ENCODE results near the gene SLC45A1.

The SLC45A1 gene

DNA sequence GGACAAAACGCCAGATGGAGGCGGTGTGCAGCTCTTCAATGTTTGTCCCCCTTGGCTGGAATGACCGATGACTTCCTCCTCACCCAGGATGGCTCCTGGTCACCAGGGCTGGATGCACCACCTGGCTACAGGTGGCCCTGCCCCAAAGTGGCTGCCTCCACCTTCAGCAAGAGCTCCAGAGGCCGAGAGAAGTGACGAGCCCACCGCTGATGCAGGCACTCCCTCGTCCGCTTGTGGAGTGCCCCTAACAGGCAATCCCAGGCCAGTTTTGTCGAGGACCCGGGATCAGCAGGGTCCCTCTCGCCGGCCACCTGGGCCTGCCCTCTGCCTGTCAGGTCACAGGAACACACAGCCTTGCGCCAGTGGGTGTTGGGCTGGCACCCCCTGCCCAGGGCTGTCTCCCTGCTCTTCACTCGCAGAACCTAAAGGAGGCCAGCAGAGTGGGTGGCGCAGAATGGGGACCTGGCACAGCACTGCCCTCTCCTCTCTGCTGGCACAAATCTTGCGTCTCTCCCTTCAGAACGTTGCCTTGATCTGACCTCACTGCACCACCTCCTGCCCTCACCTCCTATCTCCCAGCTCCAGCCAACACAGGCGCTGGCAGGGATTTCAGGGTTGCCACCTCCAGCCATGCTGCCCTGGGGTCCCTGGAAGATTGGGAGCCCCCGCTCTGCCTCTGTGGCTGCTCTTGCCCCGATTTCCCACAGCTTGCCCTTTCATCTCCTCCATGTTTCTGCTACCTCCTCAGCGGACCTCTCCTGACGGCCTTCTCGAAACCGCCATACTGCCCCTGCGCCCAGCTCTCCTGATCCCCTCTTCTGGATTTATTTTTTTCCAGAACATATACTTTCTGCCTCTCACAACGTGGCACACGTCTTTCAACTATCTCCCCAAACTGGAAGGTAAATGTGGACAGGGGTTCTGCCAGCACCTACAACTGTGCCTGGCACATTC lies 38.6 kb downstream of the SLC45A1 start:
- FAIRE-seq = no peak

DNA sequence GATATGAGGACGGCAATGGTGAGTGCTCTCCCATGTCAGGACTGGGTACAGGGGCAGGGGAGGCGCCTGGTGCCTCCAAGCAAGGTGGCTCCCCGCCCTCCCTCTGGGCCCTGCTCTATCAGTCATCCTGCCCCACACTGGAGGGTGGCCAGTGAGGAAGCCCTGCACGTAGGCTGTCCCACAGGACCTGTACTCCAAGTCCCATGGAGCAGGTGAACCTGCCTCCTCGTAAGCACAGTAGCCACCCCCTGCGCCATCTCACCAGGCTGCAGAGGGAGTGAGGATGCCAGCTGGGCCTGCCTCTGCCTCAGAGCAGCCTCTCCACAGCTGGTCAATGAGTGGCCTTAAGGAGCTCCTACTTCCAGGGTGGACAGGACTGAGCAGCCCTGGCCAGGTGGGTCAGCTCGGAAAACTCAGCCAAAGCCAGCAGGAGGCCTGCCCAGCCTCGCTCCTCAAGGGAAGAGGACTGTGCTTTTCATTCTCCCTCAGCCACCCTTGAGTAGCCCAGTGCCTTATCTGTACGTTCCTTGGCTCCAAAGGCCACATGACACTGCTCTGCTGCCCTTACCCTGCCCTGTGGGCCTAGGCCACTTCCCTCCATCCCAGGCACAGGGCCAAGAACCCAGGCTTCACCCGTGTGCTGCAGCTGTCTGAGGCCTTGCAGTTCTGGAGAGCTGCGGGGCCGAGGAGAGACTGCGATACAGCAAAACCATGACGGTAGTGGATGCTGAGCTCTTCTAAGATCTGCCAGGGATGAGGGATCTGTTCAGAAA lies 39.6 kb downstream of the SLC45A1 start:
- no peak for FAIRE-seq

DNA sequence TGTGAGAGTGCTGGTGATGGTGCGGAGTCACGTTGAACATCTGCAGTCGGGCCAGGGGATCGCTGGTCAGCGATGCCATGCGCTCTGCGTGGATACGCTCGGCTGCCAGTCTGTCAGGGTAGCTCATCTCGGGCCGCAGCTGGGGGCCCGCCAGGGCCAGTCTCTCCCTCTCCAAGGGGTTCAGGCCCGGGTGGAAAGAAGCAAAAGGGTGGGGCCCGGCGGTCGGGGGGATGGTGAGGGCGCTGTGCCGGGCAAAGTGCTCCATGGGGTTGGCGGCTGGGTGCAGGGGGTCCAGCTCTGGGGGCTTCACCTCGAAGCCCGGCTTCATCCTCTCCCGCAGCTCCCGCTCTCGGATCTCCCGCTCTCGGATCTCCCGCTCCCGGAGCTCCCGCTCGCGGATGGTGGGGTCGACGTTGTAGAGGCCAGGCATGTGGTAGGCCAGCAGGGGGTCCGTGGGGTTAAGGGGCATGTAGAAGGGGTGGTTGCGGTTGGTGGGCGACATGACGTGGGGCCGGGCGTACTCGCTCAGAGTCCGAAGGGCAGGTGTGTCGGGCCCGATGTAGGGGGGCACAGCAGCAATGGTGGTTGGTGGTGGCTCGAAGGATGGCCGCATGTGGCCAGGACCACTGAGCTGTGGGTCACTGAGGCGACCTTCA lies 40.5 kb downstream of the SLC45A1 start:
- FAIRE-seq = no peak

DNA sequence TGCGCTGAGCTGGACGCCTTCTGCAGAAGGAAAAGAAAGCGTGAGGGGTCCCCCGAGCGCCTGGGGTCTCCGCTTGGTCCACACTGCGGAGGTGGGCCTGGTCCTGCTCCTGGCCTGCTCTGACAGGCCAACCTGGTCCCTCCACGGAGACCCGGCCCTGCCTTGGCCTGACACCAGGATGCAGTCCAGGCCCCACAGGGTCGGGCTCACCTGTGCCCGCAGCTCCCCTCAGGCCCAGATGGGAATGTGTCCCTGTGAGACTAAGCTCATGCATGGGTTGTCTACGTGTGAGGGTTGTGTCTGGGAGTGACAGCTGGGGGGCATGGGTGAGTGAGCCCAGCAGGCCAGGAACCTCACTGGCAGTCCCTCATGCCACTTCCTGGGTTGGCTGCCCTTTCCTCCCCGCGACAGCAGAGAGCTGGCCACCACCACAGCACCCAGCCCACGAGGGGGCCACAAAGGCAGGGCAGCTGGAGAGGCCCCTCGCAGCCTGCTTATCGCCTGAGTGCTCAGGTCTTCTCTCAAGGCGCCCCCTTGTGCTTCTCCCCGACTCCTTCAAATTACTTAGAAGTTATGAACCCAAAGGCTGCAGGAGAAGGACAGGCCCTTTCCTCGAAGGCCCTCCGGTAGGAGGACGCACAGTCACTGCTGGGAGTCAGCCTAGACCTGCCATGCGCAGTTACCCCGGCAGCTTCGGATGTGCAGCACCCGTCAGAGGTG lies 41.1 kb downstream of the SLC45A1 start:
- FAIRE-seq = no peak

DNA sequence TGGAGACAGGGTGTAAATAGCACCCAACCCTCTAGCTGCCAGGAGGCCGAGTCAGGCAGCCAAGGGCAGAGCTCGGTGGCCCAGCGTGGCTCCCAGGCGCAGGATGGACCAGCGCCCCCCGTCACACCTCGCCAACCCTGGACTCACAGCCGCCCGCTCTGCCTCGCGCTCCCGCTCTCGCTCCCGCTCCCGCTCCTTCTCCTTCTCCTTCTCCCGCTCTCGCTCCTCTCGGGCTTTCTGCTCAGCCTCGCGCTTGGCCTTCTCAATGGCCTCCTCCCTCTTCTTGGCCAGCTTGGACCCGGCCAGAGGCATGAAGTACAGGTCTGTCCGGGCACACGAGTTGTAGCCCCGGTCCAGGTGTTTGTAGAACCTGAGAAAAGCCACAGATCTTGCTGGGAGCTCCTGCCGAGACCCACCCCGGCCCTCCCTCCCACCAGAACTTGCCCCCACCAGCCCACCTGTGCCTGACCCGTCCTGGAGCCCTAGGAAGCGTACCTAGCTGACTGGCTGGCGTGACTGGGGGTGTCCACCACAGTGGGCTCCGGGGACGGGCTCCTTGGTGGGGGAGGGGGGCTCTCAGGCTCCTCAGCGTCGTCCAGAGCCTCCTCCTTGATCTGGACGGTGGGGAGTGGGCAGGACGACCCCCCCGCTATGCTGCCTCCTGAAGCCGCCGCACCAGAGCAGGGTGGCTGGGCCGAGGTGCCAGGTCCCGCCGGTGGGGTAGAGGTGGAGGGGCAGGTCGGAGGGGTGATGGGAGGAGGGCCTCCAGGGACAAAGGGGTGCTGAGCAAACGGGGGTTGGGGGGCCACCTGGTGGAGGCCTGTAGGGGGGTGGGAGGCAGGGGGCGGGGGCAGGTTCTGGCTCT lies 41.9 kb downstream of the SLC45A1 start:
- FAIRE-seq = no peak

DNA sequence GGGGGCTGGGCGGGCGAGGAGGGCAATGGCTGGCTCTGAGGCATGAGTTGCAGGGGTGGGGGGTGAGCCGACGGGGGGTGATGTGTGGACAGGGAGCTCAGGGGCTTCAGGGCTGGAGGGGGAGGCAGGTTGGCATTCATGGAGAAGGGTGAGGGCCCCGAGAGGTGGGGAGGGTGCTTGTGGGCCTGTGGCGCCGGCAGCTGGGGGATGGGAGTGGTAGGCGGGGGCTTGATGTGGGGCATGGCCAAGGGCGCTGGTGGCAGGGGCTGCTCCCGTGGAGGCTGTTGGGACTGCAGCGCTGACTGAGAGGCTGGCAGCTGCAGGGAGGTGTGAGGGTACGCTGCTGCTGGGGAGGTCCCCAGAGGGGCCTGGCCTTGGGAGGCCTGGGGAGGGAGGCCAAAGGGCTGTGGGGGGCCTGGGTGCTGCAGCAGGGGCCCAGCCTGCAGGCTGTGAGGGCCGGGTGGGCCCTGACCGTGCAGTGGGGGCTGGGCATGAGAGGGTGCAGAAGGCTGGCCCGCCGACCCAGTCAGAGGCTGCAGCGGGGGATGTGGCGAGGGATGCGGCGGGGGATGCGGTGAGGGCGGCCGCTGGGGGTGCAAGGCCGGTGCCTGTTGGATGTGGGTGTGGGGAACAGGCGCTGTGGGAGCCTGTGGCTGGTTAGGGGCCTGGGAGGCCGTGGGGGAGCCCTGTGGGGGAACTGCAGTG lies 42.7 kb downstream of the SLC45A1 start:
- FAIRE-seq = no peak

DNA sequence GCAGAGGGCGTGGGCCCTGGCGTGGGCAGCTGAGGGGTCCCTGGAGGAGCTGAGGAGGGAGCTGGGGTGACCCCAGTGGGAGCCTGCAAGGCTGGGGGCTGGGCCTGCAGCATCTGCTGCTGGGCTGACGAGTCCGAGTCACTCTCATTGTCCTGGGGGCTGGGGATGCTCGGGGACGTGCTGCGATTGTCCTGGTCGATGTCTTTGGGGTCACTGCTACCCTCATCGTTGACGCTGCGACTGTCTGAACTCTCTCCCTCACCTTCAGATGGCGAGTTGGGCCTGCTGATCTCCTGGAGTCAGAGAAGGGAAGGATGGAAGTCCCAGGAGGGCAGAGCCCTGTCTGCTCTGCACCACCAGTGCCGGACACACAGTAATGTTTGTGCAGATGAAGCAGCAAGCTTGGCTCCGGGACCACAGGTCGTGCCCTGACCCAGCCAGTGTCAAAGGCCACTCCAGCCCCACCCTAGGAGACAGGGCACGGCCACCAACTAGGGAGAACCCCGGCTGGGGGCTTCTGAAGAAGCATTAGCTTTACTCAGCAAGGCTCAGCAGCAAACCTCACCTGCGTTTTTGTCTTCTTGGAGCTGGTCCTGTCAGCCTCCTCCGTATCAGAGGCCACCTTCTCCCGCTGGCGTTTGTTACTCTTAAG lies 43.4 kb downstream of the SLC45A1 start:
- FAIRE-seq = no peak

DNA sequence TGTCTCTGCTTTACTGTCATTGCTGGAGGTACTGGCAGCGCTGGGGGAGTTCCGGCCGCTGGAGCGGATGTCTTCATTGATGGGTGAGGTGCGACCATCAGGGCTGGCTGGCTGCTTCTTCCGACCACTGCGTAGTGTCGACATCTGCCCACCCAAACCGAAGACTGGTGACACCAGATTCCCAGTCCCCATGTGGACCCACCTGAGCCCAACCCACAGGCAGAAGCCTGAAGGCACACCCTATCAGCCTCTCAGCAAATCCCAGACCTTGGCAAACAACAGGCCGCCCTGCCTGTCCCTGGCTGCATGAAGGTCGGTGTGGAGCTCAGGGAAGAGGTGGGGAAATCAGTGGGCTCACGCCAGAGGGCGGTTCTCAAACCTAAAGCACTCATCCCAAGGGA lies 44.8 kb downstream of the SLC45A1 start:
- no peak for FAIRE-seq

DNA sequence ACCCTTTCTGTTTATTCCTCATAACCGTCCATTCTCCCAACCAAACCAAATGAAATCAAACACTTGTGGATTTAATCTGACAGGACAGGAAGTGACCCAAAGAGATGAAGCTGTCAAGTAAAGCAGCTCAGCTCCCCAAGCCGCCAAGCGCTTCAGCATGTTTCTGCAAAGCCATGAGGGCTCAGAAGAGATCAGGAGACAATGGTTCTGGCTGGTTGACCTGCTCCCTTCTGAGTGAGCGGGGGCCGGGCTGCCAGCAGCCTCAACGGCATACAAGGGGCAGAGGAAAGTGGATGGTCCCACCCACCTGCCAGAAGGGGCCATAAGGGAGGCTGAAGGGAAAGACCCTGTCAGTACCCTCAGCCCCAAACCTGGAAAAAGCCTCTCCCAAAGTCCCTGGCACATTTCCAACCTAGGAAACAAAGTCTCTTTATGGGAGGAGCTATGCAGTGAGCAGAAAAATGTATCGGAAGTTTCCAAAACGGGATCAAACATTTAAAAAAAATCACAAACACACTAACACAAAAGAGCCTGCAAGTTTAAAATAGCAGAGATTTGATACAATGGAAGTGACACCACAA lies 45.4 kb downstream of the SLC45A1 start:
- FAIRE-seq = no peak

DNA sequence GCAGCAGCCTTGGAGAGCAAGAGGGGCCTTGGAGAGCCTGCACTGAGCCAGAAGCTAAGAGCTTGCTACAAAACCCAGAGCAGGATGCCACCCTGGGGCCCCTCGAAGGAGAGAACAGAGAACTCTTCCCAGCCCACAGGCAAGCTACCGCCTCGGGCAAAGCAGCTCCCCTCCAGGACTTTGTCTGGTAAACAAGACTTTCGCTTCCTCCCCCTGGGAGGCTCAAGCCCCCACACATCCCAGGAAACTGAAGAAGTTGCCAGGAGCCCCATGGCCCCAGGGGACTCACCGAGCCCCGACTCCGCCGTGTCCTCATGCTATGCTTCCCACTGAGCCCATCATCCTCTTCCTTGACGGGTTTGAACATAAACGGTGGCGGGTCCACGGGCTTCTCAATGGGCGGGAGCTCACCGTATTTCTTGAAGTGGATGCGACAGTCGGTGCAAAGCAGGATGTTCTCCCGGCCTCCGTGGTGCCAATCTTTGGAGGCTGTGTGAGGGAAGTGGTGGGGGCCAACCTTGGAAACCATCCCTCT lies 45.9 kb downstream of the SLC45A1 start:
- no peak for FAIRE-seq

DNA sequence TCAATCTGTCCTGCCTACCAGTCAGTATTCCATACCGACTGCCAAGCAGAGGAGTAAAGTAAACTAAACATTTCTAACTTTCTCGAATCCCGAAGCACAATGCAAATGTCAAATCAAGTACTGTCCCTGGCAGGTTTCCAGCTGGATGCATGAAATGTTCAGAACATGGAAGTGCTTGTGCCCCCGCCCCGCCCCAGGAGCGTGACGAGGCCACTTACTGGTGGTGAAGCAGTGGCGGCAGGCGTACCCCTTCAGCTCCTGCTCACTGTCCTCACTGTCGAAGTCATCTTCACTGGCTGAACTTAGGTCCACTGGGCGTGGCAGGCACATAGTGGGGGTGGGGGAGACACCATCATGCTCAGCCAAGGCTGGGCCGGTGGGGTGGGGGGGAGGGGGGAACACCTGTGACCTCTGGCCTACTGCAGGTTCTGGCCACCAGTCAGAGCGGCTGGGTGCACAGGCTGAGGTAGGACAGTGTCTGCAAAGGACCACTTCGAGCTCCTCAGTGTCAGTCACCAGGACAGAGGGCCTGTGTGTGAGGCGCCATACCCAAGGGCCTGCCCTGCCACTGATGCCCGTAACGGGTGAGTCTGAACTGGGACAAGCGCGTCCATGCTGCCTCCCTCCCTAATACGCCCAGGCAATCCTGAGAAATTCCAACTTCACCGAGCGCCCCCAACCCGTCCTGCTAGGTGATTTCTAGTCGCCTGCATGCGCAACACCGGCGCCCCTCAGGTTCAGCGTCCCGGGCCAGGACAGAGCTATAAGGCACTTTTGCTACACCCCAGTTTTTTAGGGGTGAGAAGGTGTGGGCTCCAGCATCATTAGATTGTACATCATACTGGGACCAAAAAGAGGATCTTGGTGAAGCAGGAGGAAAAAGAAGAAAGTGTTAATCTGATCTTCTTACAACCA lies 46.9 kb downstream of the SLC45A1 start:
- no peak for FAIRE-seq

DNA sequence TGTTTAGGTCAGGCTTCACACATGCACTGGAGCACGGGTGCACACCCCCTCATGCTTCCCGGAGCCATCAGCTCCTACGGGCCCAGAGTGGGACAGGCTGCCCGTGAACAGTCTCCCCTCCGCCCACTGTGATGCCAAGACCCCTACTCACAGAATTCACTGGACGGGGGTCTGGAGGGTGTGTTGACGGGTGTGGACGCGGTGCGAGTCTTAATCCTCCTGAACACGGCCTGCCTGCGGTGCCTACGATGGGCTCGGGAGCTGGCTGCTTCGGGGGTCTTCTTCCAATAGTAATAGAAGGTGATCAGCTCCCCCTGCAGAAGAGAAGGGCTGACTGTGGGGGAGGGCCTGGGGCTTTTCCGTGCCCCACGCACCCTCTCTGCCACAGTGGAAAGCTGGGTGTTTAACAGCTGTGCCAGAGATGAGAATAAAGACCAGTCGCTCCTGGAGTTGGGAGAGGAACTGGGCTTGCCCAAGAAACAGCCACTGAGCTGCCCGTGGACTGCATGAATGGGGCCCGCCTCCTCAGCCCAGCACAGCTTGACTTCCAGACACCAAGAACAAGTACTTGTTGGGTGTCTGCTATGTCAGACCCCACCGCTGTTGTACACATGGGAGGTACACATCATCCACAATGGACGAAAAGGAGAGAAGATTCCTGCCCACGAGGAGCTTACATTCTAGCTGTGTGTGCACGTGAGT lies 47.9 kb downstream of the SLC45A1 start:
- FAIRE-seq = no peak

DNA sequence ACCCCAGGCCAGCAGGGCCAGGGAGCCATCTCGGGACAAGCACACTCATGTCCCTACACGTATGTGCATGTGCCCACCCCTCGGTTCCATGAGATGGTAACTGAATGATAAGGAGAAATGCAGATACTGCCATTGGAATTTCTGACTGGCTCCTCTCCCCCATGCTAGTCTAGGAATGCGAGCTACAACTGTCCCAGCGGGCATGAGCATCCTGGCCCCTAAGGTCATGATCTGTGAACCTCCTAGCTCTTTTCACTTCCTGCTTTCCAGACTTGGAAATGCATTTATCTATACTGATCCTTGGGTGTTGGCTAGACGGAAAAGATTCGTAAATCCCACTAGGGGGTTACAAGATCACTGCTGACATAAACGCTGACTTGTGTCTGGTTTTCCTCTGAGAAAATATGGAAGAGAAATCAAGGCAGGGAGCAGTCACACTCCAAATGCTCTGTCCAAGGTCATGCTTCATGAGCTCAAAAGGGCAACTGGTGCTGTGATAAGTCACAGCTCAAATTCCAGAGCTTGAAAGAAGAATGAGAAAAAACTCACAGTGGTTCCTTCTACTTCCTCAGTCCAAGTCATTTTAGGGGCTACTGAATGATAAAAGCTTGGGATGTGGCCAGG lies 49.8 kb downstream of the SLC45A1 start:
- FAIRE-seq = no peak

DNA sequence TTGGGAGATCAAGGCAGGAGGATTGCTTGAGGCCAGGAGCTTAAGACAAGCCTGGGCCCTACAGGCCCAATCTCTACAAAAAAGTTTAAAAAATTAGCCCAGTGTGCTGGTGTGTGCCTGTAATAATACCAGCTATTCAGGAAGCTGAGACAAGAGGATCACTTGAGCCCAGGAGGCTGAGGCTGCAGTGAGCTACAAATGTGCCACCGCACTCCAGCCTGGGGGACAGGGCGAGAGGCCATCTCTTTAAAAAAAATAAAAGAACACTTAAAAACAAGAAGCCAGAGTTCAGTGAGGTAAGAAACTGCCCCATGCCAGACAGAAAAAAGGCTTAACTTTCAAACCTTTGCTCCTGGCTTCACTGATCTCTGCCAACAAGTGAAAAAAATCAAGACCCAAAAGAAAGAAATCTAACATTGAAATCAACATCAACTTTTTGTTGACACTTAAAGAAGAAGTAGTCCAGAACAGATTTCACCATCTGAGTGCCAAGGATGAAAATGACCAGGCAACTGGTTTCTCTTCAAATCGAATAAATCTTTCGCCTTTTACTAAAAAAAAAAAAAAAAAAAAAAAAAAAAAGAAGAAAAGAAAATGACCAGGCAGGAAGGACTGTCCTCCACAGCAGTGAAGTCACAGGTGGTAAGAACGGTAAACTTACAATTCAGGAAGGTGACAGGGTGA lies 51.2 kb downstream of the SLC45A1 start:
- FAIRE-seq = no peak

DNA sequence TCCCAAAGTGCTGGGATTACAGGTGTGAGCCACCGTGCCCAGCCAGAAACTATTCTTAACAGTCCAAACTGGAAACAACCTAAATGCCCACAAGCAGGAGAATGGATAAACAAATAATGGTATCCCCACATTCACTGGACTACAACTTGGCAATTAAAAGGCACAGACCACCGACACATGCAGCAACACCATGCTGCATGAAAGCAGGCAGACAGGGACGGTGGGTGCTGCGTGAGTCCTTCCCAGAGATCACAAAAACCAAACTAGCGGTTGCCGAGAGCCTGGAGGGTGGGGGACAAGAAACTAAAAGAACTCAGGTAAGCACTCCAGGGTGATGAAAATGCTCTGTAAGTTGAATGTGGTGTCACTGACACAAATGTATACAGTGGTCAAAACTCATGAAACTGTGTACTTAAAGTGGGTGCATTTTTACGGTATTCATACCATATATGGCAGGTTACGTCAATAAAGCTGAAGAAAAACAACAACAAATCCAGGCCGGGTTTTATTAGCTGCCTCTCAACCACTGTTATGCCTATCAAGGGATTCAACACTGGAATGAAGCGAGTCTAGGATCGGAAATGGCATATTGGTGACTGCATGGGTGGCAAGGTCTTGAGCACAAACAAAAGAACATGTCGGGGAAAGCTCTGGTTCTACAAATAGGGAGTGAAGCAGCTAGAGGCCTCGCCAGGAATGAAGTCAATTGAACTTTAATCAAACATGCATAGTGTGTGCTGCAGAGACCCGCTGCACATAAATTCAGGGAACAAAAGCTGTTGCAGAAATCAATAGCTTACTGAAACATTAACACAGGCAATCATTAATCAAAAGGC lies 52.4 kb downstream of the SLC45A1 start:
- no peak for FAIRE-seq

DNA sequence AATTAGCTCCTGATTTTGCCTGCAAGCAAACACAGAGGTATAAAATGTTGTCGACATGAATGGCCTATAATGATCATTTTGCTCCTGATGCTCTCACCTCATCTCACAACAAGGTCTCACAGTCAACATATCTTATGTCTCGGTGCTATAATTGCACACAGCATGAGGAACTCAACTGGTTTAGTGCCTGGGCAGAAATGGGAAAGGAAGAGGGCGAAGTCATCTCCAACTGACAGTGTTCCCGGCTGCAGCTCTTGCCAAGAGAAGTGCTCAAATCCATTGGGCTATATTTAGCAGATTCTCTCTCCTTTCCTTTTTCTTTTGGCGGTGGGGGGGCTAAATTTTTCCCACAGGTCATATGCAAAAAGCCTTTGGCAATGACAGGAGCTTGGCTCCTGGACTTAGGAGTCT lies 53.0 kb downstream of the SLC45A1 start:
- no peak for FAIRE-seq
